Measurements from ENCODE around the gene ZFYVE26.

GRCh38 chr14:67766035-67766680 lies 50.2 kb downstream of the ZFYVE26 start:
- TF ChIP-seq CTCF (IDR thresholded peaks at IDR 0.05) (no peak), EZH2phosphoT487 (IDR thresholded peaks at IDR 0.05) (no peak)
